NCI-H510A (cell line): ENCODE measurements around the gene GALNT17.
"Not testable (repeated sequence)": the region's sequence is repeated elsewhere in the genome, so short reads cannot be mapped to it uniquely, and the experiment has no call there.

Experiments used
- DNase-seq: peaks from one replicate; lab custom pipeline; 2025; lab: John Stamatoyannopoulos, UW

Gene GALNT17

GRCh38 chr7:71696511-71696910, 564.6 kb downstream of the GALNT17 start:
- no peak for DNase-seq

- DNase-seq = no peak
These were observed 565.5 kb downstream of the GALNT17 start for GRCh38 chr7:71697400-71697799.

- no peak for DNase-seq
These were observed 573.3 kb downstream of the GALNT17 start for GRCh38 chr7:71705217-71705616.

- DNase-seq = no peak
These were observed 574.1 kb downstream of the GALNT17 start for GRCh38 chr7:71705901-71706596.

GRCh38 chr7:71706597-71706975, 574.6 kb downstream of the GALNT17 start:
- DNase-seq = no peak

DNA sequence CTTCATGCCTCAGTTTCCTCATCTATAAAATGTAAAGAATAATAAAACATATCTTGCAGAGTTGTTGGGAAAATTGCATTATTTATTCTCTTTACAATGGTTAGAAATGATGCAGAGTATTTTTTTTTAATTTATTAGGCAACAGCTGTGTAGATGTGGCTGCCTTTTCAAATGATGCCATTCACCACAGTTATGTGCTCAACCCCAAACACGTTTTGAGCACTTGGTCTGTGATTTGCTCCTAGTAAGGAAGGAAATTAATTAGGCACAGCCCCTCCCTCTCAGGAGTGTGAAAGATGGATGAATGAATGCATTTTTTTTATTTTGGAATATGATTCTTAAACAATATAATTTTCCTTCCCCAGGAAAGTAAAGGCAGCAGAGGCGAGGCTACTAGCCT, 575.1 kb downstream of the GALNT17 start:
- DNase-seq = no peak

GRCh38 chr7:71708710-71709109, 576.8 kb downstream of the GALNT17 start:
- DNase-seq = no peak

- no peak for DNase-seq
These were observed 578.5 kb downstream of the GALNT17 start for GRCh38 chr7:71710442-71710841.

GRCh38 chr7:71712653-71713180, 580.8 kb downstream of the GALNT17 start:
- DNase-seq = no peak

DNA sequence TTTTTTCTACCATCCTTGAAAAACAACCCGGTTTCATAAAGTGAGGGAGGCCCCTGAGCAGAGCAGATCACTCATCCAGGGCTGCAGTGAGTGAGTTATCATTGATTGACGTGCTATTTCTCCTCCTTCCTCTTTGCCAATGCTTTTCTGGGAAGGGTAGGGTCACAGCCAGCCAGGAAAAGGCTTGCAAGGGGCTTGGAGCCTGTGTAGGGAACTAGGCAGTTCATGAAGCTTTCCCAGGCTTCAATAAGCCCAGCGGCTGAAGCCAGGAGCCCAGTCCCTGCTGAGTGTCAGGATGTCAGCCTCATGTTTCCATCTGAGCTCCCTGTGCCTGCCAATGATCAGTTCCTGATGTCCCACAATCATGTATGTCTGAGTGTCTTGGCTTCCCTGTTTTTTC, 584.7 kb downstream of the GALNT17 start:
- no peak for DNase-seq

DNA sequence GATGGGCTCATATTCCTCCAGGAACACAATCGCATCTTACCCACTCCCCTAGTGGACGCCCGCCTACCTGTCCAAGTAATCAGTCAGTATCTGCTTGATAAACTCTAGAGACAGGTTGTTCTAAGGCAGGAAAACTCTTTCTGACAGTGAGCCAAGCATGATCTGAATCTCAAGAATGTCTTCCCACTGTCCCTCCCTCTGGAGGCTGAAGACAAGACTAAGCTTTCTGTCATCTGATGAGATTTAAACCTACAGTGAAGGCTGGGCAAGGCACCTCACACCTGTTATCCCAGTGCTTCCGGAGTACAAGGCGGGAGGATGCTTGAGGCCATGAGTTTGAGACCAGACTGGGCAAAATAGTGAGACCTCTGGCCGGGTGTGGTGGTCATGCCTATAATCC, 586.6 kb downstream of the GALNT17 start:
- no peak for DNase-seq

- no peak for DNase-seq
These were observed 589.8 kb downstream of the GALNT17 start for GRCh38 chr7:71721742-71722141.

- DNase-seq = no peak
These were observed 591.9 kb downstream of the GALNT17 start for GRCh38 chr7:71723859-71724258.

GRCh38 chr7:71727347-71727746, 595.4 kb downstream of the GALNT17 start:
- no peak for DNase-seq

- DNase-seq = no peak
These were observed 599.8 kb downstream of the GALNT17 start for GRCh38 chr7:71731740-71732139.

GRCh38 chr7:71733107-71733870, 601.3 kb downstream of the GALNT17 start:
- DNase-seq = no peak

DNA sequence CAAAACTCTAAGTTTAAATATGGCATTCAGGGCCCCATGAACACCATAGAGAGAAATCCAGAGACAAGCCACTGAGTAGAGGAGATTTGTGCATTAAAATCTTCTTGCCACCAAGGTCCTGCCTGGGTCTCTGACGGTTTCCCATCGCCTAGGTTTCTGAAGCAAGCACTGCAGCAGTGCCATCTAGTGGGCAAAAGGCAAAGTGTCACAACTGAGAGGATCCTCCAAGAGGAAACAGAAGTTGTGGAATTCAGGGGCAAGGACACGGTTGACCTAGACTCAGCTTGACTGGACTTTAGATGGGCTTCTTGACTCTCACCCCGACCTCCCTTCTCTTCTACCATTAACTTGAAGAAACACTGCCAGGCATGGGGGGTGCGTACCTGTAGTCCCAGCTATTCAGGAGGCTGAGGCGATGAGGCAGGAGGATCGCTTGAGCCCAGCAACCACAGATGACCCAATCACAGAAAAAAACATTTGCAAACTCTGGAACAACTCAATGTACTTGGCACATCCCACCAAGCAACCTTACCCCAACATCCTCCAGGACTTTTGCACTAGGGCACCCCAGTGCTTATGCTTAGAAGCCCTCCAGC, 604.1 kb downstream of the GALNT17 start:
- DNase-seq = no peak

GRCh38 chr7:71737931-71738540, 606.1 kb downstream of the GALNT17 start:
- not testable (repeated sequence) for DNase-seq

DNA sequence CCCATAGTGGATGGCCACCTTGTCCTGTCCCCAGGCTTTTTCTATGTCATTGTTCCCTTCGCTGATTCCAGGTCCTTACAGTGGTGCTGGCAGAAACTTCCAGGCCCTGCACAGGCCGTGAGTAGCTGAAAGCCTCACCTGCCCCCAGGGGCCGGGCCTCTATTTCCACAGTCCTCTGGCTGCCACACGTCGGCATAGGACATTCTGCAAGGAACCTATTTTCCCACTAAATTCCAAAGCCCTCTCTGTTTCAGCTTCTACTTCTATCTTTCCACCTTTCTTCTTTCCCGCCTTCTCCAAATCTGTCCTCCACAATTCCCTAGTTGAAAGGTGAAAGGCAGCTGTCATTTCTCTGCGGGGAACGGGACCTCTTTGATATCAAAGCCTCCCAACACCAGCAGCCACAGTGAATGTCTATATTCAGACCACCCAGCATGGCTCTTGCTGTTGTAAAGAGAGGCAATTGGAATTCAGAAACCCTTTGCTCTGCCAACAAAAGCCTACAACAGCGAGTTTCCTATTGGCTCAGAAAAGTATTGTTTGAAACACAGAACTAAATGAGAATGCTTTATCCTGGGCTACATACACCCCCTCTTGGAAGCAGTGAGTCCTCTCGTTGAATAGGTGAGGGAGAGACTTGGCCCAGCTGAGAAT, 607.7 kb downstream of the GALNT17 start:
- no peak for DNase-seq

DNA sequence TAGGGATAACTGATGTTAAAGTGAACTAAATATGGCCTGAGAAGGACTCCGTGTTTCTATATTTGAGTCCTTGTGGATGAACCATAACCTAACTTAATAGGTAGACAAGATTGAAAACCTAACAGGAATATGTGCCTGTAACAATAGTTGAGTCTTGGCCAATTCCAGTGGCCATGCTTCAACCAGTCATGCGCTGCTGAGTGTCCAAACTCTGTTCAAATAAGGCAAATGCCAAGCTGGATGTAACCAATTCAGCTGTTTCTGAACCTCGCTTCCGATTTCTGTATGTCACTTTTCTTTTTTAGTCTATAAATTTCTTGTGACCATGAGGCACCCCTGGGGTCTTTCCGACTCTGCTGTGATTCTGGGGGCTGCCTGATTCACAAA, 608.2 kb downstream of the GALNT17 start:
- no peak for DNase-seq

- DNase-seq = no peak
These were observed 614.1 kb downstream of the GALNT17 start for GRCh38 chr7:71746006-71746405.

- DNase-seq = no peak
These were observed 618.3 kb downstream of the GALNT17 start for GRCh38 chr7:71750290-71750689.
